GM19467 (cell line): Measurements from ENCODE around the gene SLC44A1.

ENCODE experiments used
- ATAC-seq: cut with Tn5 transposase; IDR thresholded peaks from one replicate; pipeline ENCODE4 v1.9.1; 2021; ENCODE audit warnings: mild to moderate bottlenecking, moderate library complexity; ENCODE audit not compliant: unreplicated experiment

The SLC44A1 gene

DNA sequence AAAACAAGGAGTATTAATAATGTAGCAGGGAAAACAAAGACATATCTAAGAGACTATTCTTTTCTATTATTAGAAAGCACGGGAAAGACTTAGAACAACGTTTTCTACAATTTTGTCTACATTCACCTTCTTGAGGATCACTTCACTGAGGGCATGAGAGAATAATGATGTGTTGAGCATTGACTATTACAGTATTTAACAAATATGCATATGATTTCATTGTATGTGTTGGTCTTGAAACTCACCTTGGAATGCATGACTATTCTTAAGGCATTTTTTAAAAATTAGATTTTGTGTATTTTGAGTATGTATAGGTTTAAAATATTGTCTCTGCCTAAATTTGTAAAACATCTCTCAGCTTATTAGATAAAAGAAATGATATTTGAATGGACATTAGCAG lies 204.6 kb downstream of the SLC44A1 start:
- no peak for ATAC-seq

DNA sequence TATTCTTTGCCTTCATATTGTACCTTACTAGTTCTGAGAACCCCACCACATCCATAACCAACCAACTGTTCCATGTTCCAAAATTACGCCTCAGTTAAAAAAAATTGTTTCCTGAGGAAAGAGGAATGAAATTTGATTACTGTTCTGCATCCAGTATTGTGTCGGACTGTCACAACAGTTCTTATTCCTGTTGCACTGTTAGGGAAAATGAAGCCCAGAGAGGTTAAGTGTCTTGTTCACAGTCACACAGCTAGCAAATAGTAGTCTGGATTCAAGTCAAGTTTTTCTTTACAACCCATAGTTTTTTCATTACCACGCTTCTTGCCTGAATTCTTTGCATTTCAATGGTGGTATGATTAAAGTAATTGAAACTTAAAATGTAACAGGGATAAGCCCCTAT lies 207.7 kb downstream of the SLC44A1 start:
- ATAC-seq: no peak

DNA sequence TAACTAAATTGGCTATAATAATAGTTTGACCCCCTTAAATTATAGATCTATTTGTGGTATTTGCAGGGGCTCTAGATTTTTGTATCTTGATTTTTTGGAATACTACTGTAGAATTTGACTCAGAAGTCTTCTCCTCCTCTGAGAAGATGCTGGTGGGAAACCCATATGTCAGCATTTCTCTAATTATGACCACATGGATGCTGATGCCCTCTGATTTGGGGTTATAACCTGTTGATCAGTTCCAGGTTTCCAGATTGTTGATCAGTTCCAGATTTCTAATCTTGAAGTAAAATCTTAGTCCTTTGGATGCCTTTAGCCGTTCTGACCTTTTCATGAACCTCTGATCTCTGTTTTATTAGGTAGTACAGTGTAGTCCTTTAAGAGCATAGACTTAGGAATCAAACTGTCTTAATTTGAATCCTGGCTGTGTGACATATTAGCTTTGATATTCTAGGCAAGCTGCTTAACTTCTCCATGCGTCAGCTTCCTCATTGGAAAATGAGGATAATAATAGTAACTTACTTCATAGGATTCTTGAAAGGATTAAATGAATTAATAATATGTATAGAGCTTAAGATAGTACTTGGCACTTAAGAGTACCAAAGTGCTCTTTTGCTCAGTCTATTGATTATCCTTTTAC lies 211.5 kb downstream of the SLC44A1 start:
- no peak for ATAC-seq

DNA sequence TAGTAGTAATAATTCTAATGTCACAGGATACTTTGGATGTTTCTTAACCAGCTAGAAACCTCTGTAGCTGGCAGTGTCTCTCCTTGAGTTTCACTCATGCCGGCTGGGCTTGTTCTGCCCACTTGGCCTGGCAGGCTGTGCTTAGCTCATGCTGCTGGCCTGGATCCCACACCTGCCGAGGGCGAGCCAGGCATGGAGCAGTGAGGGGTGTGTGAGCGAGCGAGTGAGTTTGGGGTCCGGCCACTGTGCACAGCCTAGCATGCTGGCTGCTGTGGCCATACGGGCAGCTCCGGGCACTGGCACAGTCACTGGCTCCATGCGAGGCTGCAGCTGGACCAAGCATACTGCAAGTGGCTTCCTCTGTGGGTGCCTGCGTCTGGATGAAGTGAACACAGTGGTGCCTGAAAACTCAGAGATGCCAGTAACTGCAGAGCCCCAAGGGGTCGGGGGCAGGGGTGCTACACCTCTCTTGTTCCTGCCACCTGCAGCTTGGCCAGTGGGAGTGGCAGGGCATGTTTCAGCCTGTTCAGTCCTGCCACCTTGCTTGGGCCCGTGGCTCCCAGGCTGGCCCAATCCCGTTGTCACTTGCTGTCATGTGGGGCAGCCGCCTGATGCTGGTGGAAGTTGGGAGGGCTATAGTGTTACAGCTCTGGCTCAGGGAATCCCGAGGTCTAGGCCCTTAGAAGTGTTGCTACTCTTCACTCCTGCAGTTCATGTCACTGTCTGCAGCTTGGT lies 213.3 kb downstream of the SLC44A1 start:
- no peak for ATAC-seq

DNA sequence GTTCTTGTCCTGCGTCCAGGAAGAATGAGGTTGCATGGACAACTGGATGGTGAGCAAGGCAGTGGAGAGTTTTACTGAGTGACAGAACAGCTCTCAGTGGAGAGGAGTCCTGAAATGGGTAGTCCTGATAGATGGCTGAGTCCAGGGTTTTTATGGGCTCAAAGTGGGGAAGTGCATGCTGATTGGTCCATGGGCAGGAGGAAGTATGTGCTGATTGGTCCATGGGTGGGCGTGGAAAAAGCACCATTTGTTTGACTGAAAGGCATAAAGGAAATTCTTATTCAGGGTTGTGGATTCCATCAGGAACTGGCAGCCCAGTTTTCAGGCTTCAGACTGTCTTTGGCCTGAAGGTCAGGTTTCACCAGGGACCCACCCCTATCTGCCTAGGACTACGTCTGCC lies 214.0 kb downstream of the SLC44A1 start:
- no peak for ATAC-seq

DNA sequence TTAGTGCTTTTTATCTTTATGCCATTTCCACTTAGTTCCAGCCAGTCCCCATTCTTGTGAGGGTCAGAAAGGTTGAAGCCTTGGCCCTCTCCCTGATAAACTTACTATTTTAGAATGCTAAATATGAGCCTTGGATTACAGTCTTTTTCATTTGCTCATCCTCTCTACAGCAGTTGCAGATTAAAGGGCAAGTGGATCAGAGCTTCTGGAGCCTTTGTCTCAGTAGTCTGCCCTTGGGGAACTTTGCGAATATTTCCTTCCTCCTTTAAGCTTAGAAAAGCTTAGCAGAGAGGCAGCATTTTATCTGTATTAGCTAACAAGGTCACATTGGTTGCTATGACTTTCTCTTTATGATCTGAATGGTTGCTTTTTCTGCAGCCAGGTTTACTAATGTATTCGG lies 214.9 kb downstream of the SLC44A1 start:
- ATAC-seq: no peak

DNA sequence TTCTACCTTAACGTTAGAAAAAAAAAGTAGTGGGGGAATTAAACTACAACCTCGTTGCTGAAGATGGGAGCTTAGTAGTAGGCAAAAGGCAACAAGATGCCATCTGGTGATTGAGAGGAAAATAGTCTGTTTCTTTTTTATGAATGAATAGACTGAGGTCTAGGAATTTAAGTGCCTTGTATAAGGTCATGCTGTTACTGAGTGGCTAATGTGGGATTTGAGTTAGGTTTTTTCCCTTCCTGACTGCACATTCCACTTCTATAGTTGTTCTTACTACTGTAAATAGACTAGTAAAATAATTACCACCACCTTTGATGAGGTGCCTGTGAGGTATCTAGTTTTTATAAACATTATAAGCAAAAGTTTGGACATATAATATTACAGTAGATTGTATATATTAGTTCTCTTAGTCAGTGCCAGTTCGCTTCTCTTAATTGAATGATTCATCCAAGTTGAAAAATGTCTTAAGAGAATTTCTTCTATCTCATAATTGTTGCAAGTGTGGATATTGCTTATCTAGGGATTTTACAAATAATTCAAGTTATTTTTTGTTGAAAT lies 222.5 kb downstream of the SLC44A1 start:
- no peak for ATAC-seq

DNA sequence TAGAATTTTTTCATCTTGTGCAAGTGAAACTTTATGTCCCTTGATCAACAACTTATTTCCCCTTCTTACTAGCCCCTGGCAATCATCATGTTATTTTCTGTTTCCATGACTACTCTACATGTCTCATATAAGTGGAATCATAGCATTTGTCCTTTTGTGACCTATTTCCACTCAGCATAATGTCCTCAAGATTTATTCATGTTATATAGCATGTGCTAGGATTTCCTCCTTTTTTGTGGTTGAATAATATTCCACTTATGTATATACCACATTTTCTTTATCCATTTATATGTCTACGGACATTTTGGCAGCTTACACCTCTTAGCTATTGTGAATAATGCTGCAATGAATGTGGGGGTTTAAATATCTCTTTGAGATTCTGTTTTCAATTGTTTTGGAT lies 224.4 kb downstream of the SLC44A1 start:
- ATAC-seq: no peak

DNA sequence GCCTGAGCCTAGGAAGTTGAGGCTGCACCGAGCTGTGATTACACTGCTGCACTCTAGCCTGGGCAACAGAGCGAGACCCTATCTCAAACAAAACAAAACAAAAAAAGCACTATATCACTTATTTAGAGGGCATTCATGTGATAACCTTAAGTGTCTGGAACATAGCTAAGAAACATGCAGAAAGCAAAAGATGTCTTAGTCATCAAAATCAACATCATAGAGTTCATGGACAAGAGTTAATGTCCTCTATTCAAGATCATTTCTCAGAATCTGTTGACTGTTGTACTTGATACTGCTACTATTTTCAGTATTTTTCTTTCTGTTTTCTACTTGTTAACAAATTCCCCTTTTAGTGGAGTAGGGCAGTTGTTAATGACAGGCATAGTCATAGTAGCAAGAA lies 228.8 kb downstream of the SLC44A1 start:
- ATAC-seq: no peak

DNA sequence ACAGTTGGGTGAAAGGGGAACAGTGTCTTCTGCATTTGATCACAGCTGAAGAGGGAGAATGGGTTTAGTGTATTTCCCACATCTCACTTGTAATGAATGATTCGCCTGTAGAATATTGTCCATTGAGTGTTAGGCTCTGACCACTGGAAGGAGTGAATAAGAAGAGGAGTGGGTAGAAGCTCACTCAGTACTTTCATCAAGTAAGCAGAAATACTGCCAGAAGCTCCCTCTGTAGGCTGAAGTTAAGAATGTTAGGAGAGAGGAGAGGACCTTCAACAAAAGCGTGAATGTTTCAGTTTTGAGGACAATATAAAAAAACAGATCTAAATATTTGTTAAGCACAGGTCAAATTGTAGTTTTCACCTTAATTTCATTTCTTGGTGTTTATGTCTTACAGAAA lies 230.9 kb downstream of the SLC44A1 start:
- ATAC-seq: no peak

DNA sequence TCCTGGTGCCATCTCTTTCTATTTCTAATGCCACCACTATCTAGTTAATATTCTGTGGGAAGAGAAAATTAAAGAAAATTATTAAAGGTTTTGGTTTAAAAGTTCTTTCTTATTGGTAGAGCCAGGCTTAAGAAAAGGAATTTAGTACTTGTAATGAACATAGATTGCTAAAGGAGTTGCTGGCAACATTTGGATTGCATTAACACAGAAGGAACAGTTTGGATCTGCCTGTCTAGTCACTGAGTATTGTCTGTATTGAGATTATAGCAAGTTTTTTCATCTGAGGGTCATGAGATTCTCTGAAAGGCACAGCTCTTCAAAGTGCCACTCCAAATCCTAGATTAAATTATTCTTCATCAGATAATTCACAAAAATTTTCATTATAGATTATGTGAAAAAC lies 235.4 kb downstream of the SLC44A1 start:
- no peak for ATAC-seq

DNA sequence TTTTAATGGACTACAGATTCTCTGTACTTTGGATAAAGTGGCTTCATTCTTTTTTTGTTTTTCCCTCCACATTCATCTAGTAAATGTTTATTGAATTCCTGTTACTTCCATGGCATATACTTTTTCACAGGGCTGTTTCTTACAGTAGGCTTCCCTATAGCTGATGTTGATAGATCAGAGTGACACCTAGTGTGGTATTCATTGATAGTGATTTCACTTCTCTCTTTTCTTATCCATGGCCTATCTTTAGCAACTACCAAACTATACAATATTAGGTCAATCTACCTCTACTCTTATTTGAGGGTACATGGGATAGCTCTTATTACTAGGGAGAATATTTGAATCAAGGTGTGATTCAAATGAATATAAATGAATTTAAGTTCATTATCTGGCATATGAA lies 239.2 kb downstream of the SLC44A1 start:
- peak; percentile 64 for ATAC-seq

DNA sequence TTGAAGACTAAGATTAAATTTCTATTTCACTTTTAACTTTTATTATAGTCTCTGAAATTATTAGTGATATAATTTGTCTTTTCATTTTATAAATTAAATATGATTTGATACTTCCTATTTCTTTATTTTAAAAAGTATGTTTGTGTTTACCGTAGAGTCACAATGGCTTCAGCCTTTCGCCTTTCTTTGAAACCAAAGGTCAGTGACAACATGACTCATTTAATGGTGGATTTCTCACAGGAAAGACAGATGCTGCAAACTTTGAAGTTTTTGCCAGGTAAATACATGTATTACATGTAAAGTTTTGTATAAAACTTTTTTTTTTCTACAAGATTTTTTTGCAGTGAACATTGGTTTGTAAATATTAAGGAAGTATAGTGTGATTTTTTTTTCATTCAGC lies 239.8 kb downstream of the SLC44A1 start:
- ATAC-seq: no peak

DNA sequence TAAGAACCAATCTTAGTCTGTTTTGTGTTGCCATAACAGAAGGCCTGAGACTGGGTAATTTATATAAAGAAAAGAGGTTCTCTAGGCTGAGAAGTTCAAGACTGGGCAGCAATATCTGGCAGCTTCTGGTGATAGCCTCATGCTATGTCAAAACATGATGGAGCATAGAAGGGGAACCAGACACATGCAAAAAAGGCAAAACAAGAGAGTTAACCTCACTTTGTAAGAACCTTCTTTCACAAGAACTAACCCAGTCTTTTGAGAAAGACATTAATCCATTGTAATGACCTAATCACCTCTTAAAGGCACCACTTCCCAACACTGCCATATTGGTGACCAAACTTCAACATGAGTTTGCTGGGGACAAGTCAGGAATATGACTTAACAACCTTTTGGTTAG lies 240.7 kb downstream of the SLC44A1 start:
- no peak for ATAC-seq
